ENCODE data around the gene LDB2. TPM values are rescaled to one million over a fixed set of nuclear protein-coding genes. Genes with fewer than 3 reads are reported as not detected.

LDB2 gene
- total RNA-seq, 1 experiment from 2014 or later, result not detected

DNA sequence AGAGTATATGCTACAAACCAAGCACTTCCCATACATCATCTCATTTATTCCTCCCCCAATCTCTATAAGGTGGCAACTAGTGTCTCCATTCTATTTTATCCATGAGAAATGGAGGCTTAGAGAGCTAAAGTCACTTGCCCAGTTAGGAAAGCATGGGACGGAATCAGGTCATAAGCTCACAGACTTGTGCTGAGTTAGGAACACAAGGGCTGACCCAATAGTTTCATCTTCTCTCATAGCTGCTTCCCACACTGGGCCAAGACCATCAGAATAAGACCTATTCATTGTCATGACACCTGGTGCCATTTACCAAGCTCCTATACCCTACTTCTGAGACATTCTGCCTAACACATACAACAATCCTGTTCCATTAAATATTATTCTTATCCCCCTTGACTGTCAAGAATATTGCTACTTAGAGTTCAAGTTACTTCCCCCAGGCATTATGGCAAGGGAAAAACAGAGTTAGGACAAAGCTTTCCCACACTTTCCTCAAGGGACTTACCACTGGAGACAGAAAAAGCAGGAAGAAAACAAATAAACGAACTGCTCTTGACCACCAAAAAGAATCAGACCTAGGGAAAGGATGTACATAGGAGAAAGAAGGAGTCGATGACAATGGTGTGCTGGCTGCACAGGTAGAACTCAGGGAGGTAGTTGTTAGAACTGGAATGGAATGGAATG lies 167.8 kb downstream of the LDB2 start:
- Histone ChIP-seq H3K4me1 (replicated peaks; ENCODE audit: insufficient read depth) (no peaks in the 10 kb centered on the region), H3K36me3 (ENCODE audit: low read depth) (no peaks in the 10 kb centered on the region), H3K9me2 (ENCODE audit: insufficient read depth) (no peaks in the 10 kb centered on the region), H3K4me3 (no peak overlapping the region), H3K79me2 (ENCODE audit: low read depth) (no peaks in the 10 kb centered on the region), H3F3A (ENCODE audit: insufficient read depth, low read depth) (no peaks in the 10 kb centered on the region), H3K27ac (no peak overlapping the region), H3K4me2 (no peak overlapping the region), H3K27me3 (ENCODE audit: insufficient read depth, low read depth) (peaks cover 9% of the 10 kb centered on the region; the same call in 1 of the 2 replicates), H4K20me1 (ENCODE audit: insufficient read depth) (no peaks in the 10 kb centered on the region), H2AFZ (no peak overlapping the region), H3K9me3 (ENCODE audit: insufficient read depth, low read depth) (no peaks in the 10 kb centered on the region)
- no TSS peak for BruUV-seq (replicated peaks)
- DNase-seq, result no peak
- no peak for TF ChIP-seq EZH2 (IDR thresholded peaks at IDR 0.05; ENCODE audit: low read depth)
- TF ChIP-seq, protein P1, sequence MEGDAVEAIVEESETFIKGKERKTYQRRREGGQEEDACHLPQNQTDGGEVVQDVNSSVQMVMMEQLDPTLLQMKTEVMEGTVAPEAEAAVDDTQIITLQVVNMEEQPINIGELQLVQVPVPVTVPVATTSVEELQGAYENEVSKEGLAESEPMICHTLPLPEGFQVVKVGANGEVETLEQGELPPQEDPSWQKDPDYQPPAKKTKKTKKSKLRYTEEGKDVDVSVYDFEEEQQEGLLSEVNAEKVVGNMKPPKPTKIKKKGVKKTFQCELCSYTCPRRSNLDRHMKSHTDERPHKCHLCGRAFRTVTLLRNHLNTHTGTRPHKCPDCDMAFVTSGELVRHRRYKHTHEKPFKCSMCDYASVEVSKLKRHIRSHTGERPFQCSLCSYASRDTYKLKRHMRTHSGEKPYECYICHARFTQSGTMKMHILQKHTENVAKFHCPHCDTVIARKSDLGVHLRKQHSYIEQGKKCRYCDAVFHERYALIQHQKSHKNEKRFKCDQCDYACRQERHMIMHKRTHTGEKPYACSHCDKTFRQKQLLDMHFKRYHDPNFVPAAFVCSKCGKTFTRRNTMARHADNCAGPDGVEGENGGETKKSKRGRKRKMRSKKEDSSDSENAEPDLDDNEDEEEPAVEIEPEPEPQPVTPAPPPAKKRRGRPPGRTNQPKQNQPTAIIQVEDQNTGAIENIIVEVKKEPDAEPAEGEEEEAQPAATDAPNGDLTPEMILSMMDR (conservative IDR thresholded peaks at IDR 0.05), result no peak
- intact Hi-C loops (cut with micrococcal nuclease; ENCODE audit: unreplicated experiment), result no loop called here
- CTCF ChIA-PET, result no interaction called here
- POLR2A ChIA-PET (ENCODE audit: unreplicated experiment), result no interaction called here

DNA sequence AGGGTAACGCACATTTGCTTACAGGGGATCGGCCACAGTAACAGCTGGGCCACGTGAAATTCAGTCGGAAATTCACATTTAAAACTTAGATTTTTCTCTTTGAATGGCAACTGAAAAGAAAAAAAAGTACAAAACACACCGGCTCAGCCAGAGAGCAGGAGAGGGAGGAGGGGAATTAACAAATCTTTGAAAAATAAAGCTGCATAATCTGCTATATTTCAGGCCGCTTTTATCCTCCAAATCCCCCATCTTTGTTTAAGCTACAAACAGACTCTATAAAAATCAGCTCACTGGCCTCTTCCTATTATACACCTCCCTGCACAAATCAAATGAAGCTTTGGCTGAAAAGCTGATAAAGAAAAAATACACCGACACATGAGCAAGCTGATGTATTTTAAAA lies 169.1 kb downstream of the LDB2 start:
- H3K27me3 ChIP-seq (ENCODE audit: insufficient read depth, low read depth), result 0 out of 2 replicates have a peak, but pooled peaks cover 8% of the 10 kb centered on the region
- no peaks in the 10 kb centered on the region for H3K79me2 ChIP-seq (ENCODE audit: low read depth)
- no peaks in the 10 kb centered on the region for H3K9me3 ChIP-seq (ENCODE audit: insufficient read depth, low read depth)
- CTCF ChIA-PET, result no interaction called here
- BruUV-seq (replicated peaks), result no TSS peak
- no peaks in the 10 kb centered on the region for H3K9me2 ChIP-seq (ENCODE audit: insufficient read depth)
- no peak for DNase-seq
- no peaks in the 10 kb centered on the region for H3K4me1 ChIP-seq (replicated peaks; ENCODE audit: insufficient read depth)
- no peaks in the 10 kb centered on the region for H3K36me3 ChIP-seq (ENCODE audit: low read depth)
- H3F3A ChIP-seq (ENCODE audit: insufficient read depth, low read depth), result no peaks in the 10 kb centered on the region
- H2AFZ ChIP-seq, result no peak overlapping the region
- POLR2A ChIA-PET (ENCODE audit: unreplicated experiment), result no interaction called here
- no peaks in the 10 kb centered on the region for H4K20me1 ChIP-seq (ENCODE audit: insufficient read depth)
- TF ChIP-seq, protein P1 (conservative IDR thresholded peaks at IDR 0.05), result no peak
- no peak for TF ChIP-seq EZH2 (IDR thresholded peaks at IDR 0.05; ENCODE audit: low read depth)
- H3K4me2 ChIP-seq, result no peak overlapping the region
- intact Hi-C loops (cut with micrococcal nuclease; ENCODE audit: unreplicated experiment), result no loop called here
- H3K4me3 ChIP-seq, result no peak overlapping the region
- H3K27ac ChIP-seq, result no peak overlapping the region

DNA sequence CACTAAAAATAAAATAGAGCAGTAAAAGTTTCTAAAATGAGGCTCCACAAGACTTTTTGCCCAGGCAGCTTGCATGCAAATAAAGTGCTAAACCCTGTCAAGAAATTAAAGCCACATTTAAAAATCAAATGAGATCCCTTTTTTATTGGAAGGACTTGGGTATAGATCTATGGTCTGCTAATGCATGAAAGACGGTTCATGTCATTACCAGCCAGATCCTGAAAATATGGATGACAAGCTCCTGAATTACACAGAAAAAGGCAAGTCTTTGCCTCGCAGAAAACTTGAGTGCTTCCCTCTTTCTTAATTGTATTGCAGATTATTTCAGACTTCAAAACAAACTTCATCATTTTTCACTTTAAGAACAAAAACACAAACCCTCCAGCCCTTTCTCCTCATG lies 169.6 kb downstream of the LDB2 start:
- no peaks in the 10 kb centered on the region for H3K9me3 ChIP-seq (ENCODE audit: insufficient read depth, low read depth)
- no peaks in the 10 kb centered on the region for H4K20me1 ChIP-seq (ENCODE audit: insufficient read depth)
- no peak overlapping the region for H3K4me3 ChIP-seq
- H3K36me3 ChIP-seq (ENCODE audit: low read depth), result no peaks in the 10 kb centered on the region
- H3F3A ChIP-seq (ENCODE audit: insufficient read depth, low read depth), result no peaks in the 10 kb centered on the region
- TF ChIP-seq EZH2 (IDR thresholded peaks at IDR 0.05; ENCODE audit: low read depth), result no peak
- TF ChIP-seq, protein P1 (conservative IDR thresholded peaks at IDR 0.05), result no peak
- H3K27me3 ChIP-seq (ENCODE audit: insufficient read depth, low read depth), result 0 out of 2 replicates have a peak, but pooled peaks cover 8% of the 10 kb centered on the region
- intact Hi-C loops (cut with micrococcal nuclease; ENCODE audit: unreplicated experiment), result no loop called here
- DNase-seq, result no peak
- H3K27ac ChIP-seq, result no peak overlapping the region
- CTCF ChIA-PET, result no interaction called here
- H3K9me2 ChIP-seq (ENCODE audit: insufficient read depth), result no peaks in the 10 kb centered on the region
- no TSS peak for BruUV-seq (replicated peaks)
- H3K4me1 ChIP-seq (replicated peaks; ENCODE audit: insufficient read depth), result no peaks in the 10 kb centered on the region
- H3K4me2 ChIP-seq, result no peak overlapping the region
- H3K79me2 ChIP-seq (ENCODE audit: low read depth), result no peaks in the 10 kb centered on the region
- no peak overlapping the region for H2AFZ ChIP-seq
- POLR2A ChIA-PET (ENCODE audit: unreplicated experiment), result no interaction called here
